Neuronal stem cell (in vitro differentiated cells): Measurements from ENCODE around the gene TMED5.

ENCODE experiments used
- DNase-seq: peaks from one replicate; pipeline ENCODE4 v3.0.0-alpha.2; 2013; ENCODE audit warnings: low spot score
- H2AFZ ChIP-seq: one replicate; pipeline ENCODE4 v1.6.1; 2013; ENCODE audit warnings: mild to moderate bottlenecking, low read length, inconsistent platforms
- H2AK5ac ChIP-seq: 2 replicates; pipeline ENCODE4 v1.6.1; 2013; ENCODE audit warnings: low read depth, mild to moderate bottlenecking, inconsistent platforms, low read length, moderate library complexity, mixed read lengths
- H2BK120ac ChIP-seq: 2 replicates; pipeline ENCODE4 v1.6.1; 2013; ENCODE audit warnings: low read depth, mild to moderate bottlenecking, inconsistent platforms, low read length, moderate library complexity, mixed read lengths
- H2BK12ac ChIP-seq: one replicate; pipeline ENCODE4 v1.6.1; 2013; ENCODE audit warnings: low read length, inconsistent platforms
- H2BK15ac ChIP-seq: 2 replicates; pipeline ENCODE4 v1.6.1; 2013; ENCODE audit warnings: mild to moderate bottlenecking, low read length, inconsistent platforms, mixed read lengths
- H2BK5ac ChIP-seq: one replicate; pipeline ENCODE4 v1.6.1; 2013; ENCODE audit warnings: inconsistent platforms, mild to moderate bottlenecking, low read length, moderate library complexity
- H3K14ac ChIP-seq: one replicate; pipeline ENCODE4 v1.6.1; 2013; ENCODE audit warnings: low read length, inconsistent platforms
- H3K18ac ChIP-seq: 2 replicates; pipeline ENCODE4 v1.6.1; 2013; ENCODE audit warnings: low read length, inconsistent platforms
- H3K23ac ChIP-seq: 2 replicates; pipeline ENCODE4 v1.6.1; 2013; ENCODE audit warnings: low read depth, mild to moderate bottlenecking, mixed read lengths, low read length, inconsistent platforms; ENCODE audit not compliant: poor library complexity
- H3K27ac ChIP-seq: replicated peaks from 3 replicates; pipeline ENCODE4 v1.5.1; 2013; ENCODE audit warnings: low read length, inconsistent platforms
- H3K27me3 ChIP-seq, 3 experiments: 2 replicates each; pipeline ENCODE4 v1.6.1; 2013; ENCODE audit warnings: low read length in 3 of 3, mild to moderate bottlenecking in 2 of 3, inconsistent platforms in 1 of 3, low read depth in 1 of 3, mixed read lengths in 1 of 3, moderate library complexity in 1 of 3; ENCODE audit not compliant: control insufficient read depth in 3 of 3, insufficient read depth in 3 of 3
- H3K36me3 ChIP-seq, 2 donors: replicated peaks in 1 of 2; 2 replicates each; pipeline ENCODE4 v1.6.1; 2013; ENCODE audit warnings: low read length in 2 of 2; ENCODE audit not compliant: control insufficient read depth in 2 of 2, insufficient read depth in 2 of 2
- H3K4ac ChIP-seq: 2 replicates; pipeline ENCODE4 v1.6.1; 2013; ENCODE audit warnings: inconsistent platforms, mild to moderate bottlenecking, low read length, moderate library complexity
- H3K4me1 ChIP-seq, 2 donors: 1 replicate in 1 of 2; 2 replicates in 1 of 2; pipeline ENCODE4 v1.6.1; 2013; ENCODE audit warnings: low read length in 2 of 2, low read depth in 1 of 2; ENCODE audit not compliant: control insufficient read depth in 2 of 2, insufficient read depth in 1 of 2
- H3K4me2 ChIP-seq: one replicate; pipeline ENCODE4 v1.6.1; 2013; ENCODE audit warnings: mild to moderate bottlenecking, low read length, inconsistent platforms; ENCODE audit not compliant: insufficient read depth, poor library complexity, severe bottlenecking
- H3K4me3 ChIP-seq, 2 donors: 2 replicates each; pipeline ENCODE4 v1.5.1; 2013; ENCODE audit warnings: low read length in 2 of 2, mild to moderate bottlenecking in 2 of 2, inconsistent platforms in 1 of 2, moderate library complexity in 1 of 2
- H3K79me1 ChIP-seq: one replicate; pipeline ENCODE4 v1.6.1; 2013; ENCODE audit warnings: low read depth, mild to moderate bottlenecking, inconsistent platforms, low read length, moderate library complexity
- H3K9ac ChIP-seq: one replicate; pipeline ENCODE4 v1.6.1; 2013; ENCODE audit warnings: mild to moderate bottlenecking, low read depth, low read length, inconsistent platforms; ENCODE audit not compliant: poor library complexity
- H3K9me3 ChIP-seq, 2 donors: replicated peaks in 1 of 2; 2 replicates each; pipeline versions ENCODE3 to v1.6.1; 2013; ENCODE audit warnings: low read length in 2 of 2, mild to moderate bottlenecking in 2 of 2, inconsistent platforms in 1 of 2, low read depth in 1 of 2, mixed read lengths in 1 of 2, moderate library complexity in 1 of 2; ENCODE audit not compliant: control insufficient read depth in 2 of 2, insufficient read depth in 1 of 2
- H4K8ac ChIP-seq: one replicate; pipeline ENCODE4 v1.6.1; 2013; ENCODE audit warnings: low read depth, mild to moderate bottlenecking, inconsistent platforms, low read length, moderate library complexity
- H4K91ac ChIP-seq: one replicate; pipeline ENCODE4 v1.6.1; 2013; ENCODE audit warnings: low read length, low read depth, mild to moderate bottlenecking, inconsistent platforms; ENCODE audit not compliant: poor library complexity
- WGBS, 2 donors: extraction: QIAGEN DNeasy Blood & Tissue Kit; methylation state at CpG; one replicate each; pipeline ENCODE4 v1.1.7; 2013; ENCODE audit warnings: missing lambda C conversion rate in 2 of 2, mixed read lengths in 1 of 2; ENCODE audit not compliant: insufficient read length in 2 of 2, insufficient replicate concordance in 1 of 2; ENCODE audit errors: extremely low coverage in 2 of 2; 5-methylcytosine and 5-hydroxymethylcytosine counted together

TMED5 gene

DNA sequence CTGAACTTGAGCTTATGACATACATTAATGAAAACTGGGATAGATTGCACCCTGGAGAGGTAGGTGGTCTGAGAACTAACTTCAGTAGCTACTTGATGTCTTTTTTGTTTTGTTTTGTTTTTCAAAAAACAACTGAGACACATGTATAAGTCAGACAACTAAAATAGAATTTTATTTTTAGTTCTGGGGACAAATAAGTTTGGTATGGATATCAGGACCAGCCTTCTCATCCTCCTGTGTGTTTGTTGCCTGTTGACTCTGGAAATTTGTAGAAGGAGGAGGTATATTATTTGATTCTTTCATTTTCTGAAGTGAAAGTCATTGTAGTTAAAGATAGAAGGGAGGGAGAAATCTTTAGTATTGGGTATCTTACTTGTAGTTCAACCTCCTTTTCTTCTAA is 59.6 kb downstream of the TMED5 start:
- Histone ChIP-seq H2AFZ (no peak overlapping the region), H4K91ac (no peak overlapping the region), H3K4me1 (no peaks in the 10 kb centered on the region), H2BK5ac (no peak overlapping the region), H2BK15ac (no peak overlapping the region), H3K14ac (no peak overlapping the region), H3K36me3 (peaks cover 9 to 100% of the 10 kb centered on the region in 2 donors), H3K18ac (no peak overlapping the region), H2AK5ac (no peak overlapping the region), H2BK120ac (no peak overlapping the region), H2BK12ac (no peak overlapping the region), H3K4ac (no peak overlapping the region), H4K8ac (no peak overlapping the region), H3K4me2 (no peak overlapping the region), H3K23ac (no peak overlapping the region), H3K4me3 (no peak overlapping the region), H3K27ac (no peak overlapping the region), H3K27me3 (no peaks in the 10 kb centered on the region), H3K79me1 (no peaks in the 10 kb centered on the region), H3K9ac (no peak overlapping the region), H3K9me3 (peaks cover 0 to 4% of the 10 kb centered on the region in 2 donors)
- no peak for DNase-seq

DNA sequence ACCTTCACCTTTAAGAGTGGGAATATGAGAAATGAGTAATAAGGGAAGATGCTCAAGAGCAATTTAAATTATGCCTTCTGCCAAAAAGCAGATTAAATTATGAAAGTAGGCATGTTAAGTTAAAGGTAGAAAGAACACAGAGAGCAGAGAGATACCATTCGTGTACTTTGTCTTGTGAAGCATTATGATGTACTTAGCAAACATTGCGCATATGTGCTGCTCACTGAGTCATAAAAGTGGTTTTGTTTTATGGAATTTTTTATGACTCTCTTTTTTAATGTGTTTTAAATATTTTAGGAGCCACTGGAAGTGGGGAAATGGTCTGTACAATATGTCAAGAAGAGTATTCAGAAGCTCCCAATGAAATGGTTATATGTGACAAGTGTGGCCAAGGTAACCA is 65.8 kb downstream of the TMED5 start:
- Histone ChIP-seq H3K4me1 (no peaks in the 10 kb centered on the region), H2BK15ac (no peak overlapping the region)

GRCh38 chr1:93113127-93113526 is 67.1 kb downstream of the TMED5 start:
- Histone ChIP-seq H2AFZ (no peak overlapping the region), H3K9ac (no peak overlapping the region), H3K9me3 (peaks cover 0 to 9% of the 10 kb centered on the region in 2 donors), H3K27ac (no peak overlapping the region), H4K91ac (no peak overlapping the region), H3K27me3 (no peaks in the 10 kb centered on the region), H2BK5ac (no peak overlapping the region), H2AK5ac (no peak overlapping the region), H4K8ac (no peak overlapping the region), H3K4me2 (no peak overlapping the region), H3K79me1 (no peaks in the 10 kb centered on the region), H2BK12ac (no peak overlapping the region), H3K36me3 (peaks cover 11 to 94% of the 10 kb centered on the region in 2 donors), H3K4me1 (no peaks in the 10 kb centered on the region), H2BK15ac (no peak overlapping the region), H2BK120ac (no peak overlapping the region), H3K18ac (no peak overlapping the region), H3K4me3 (no peak overlapping the region), H3K4ac (no peak overlapping the region), H3K14ac (no peak overlapping the region), H3K23ac (no peak overlapping the region)
- DNase-seq = no peak
- WGBS, 2 donors = no CpG with 5 or more reads among the region's 3 CpGs

More for the DNA sequence above, 65.8 kb downstream of the TMED5 start:
- Histone ChIP-seq H3K23ac (no peak overlapping the region), H2BK120ac (no peak overlapping the region), H3K4me2 (no peak overlapping the region), H4K8ac (no peak overlapping the region), H2BK5ac (no peak overlapping the region), H3K4me3 (no peak overlapping the region), H3K4ac (no peak overlapping the region), H3K79me1 (no peaks in the 10 kb centered on the region), H3K9me3 (peaks cover 0 to 2% of the 10 kb centered on the region in 2 donors), H3K9ac (no peak overlapping the region), H3K18ac (no peak overlapping the region), H2BK12ac (no peak overlapping the region), H2AK5ac (no peak overlapping the region), H3K36me3 (peaks cover 14 to 97% of the 10 kb centered on the region in 2 donors), H2AFZ (no peak overlapping the region), H3K27me3 (no peaks in the 10 kb centered on the region), H4K91ac (no peak overlapping the region), H3K14ac (no peak overlapping the region), H3K27ac (no peak overlapping the region)
- no CpG with 5 or more reads among the region's 2 CpGs for WGBS, 2 donors
- DNase-seq = no peak

GRCh38 chr1:93111561-93111960 is 68.7 kb downstream of the TMED5 start:
- no peaks in the 10 kb centered on the region for H3K4me1 ChIP-seq
- no peak overlapping the region for H2BK120ac ChIP-seq
- no peaks in the 10 kb centered on the region for H3K79me1 ChIP-seq
- H3K23ac ChIP-seq = no peak overlapping the region
- H3K4me3 ChIP-seq = no peak overlapping the region
- H3K9me3 ChIP-seq = peaks cover 0 to 23% of the 10 kb centered on the region in 2 donors
- no peak overlapping the region for H2AFZ ChIP-seq
- H4K8ac ChIP-seq = no peak overlapping the region
- H3K18ac ChIP-seq = no peak overlapping the region
- no peak overlapping the region for H2BK5ac ChIP-seq
- H2BK12ac ChIP-seq = no peak overlapping the region
- H3K9ac ChIP-seq = no peak overlapping the region
- H3K4me2 ChIP-seq = no peak overlapping the region
- peaks cover 9 to 94% of the 10 kb centered on the region in 2 donors for H3K36me3 ChIP-seq
- H3K27ac ChIP-seq = no peak overlapping the region
- no peak overlapping the region for H3K14ac ChIP-seq
- no peak overlapping the region for H3K4ac ChIP-seq
- H3K27me3 ChIP-seq = no peaks in the 10 kb centered on the region
- no peak overlapping the region for H2BK15ac ChIP-seq
- no peak for DNase-seq
- H2AK5ac ChIP-seq = no peak overlapping the region
- H4K91ac ChIP-seq = no peak overlapping the region
